Type B pancreatic cell (in vitro differentiated cells): ENCODE data around the gene TGFBR3. TPM values are rescaled to one million over a fixed set of nuclear protein-coding genes. Genes with fewer than 3 reads are reported as not detected.

ENCODE experiments used
- DNase-seq: peaks from one replicate; pipeline ENCODE4 v3.0.0; 2021; ENCODE audit warnings: mixed read lengths; ENCODE audit not compliant: unreplicated experiment; ENCODE audit errors: extremely low spot score
- H3K27ac Mint-ChIP-seq: 2 replicates; pipeline ENCODE4 v1.8.0; 2021; ENCODE audit warnings: mild to moderate bottlenecking, mixed read lengths
- H3K27me3 Mint-ChIP-seq: 2 replicates; pipeline ENCODE4 v1.8.0; 2021; ENCODE audit warnings: mixed read lengths
- H3K36me3 Mint-ChIP-seq: 2 replicates; pipeline ENCODE4 v1.8.0; 2021; ENCODE audit warnings: mixed read lengths
- H3K4me1 Mint-ChIP-seq: one replicate; pipeline ENCODE4 v1.8.0; 2021; ENCODE audit warnings: mixed read lengths; ENCODE audit not compliant: unreplicated experiment
- H3K4me3 Mint-ChIP-seq: 2 replicates; pipeline ENCODE4 v1.8.0; 2021; ENCODE audit warnings: mild to moderate bottlenecking, mixed read lengths
- H3K9me3 Mint-ChIP-seq: 2 replicates; pipeline ENCODE4 v1.8.0; 2021; ENCODE audit warnings: mixed read lengths
- CTCF ChIP-seq: fragments of 200-600 bp; sonication (generic); conservative IDR thresholded peaks from 2 replicates; pipeline ENCODE4 v1.5.0; 2021; ENCODE audit warnings: antibody characterized with exemption, mild to moderate bottlenecking
- total RNA-seq: library from RNA; stranded (reverse); gene quantifications from 2 replicates; pipeline ENCODE4 v1.2.1, GENCODE V29; 2021; ENCODE audit warnings: low replicate concordance

The TGFBR3 gene
- total RNA-seq, 1 donor from 2014 or later: 33.5 TPM

GRCh38 chr1:91801496-91802115, 84.3 kb downstream of the TGFBR3 start:
- peaks cover 12% of the 10 kb centered on the region for H3K36me3 Mint-ChIP-seq
- no peak overlapping the region for H3K27ac Mint-ChIP-seq
- no peak for DNase-seq
- H3K27me3 Mint-ChIP-seq: no peaks in the 10 kb centered on the region
- no peak for TF ChIP-seq CTCF
- peaks cover 45% of the 10 kb centered on the region for H3K4me1 Mint-ChIP-seq
- H3K9me3 Mint-ChIP-seq: no peaks in the 10 kb centered on the region
- H3K4me3 Mint-ChIP-seq: no peak overlapping the region

DNA sequence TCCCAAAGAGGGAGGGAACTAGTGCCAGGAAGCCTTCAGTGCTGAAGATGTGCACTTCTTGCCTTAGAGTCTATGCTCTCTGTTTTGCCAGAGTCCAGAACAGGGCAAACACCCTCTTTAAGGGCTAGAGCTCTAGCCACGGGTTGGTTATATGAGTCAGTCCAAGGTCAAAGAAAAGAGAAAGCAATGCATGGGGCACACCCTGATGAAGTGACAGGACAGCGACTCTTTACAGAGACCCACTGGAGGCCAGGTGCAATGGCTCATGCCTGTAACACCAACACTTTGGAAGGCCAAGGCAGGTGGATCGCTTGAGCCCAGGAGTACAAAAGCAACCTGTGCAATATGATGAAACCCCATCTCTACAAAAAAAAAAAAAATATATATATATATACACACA, 86.1 kb downstream of the TGFBR3 start:
- Mint-ChIP-seq H3K27me3 (no peaks in the 10 kb centered on the region), H3K4me3 (no peak overlapping the region), H3K27ac (no peak overlapping the region), H3K9me3 (no peaks in the 10 kb centered on the region), H3K36me3 (peaks cover 25% of the 10 kb centered on the region), H3K4me1 (peaks cover 48% of the 10 kb centered on the region)
- TF ChIP-seq CTCF: no peak
- DNase-seq: no peak

DNA sequence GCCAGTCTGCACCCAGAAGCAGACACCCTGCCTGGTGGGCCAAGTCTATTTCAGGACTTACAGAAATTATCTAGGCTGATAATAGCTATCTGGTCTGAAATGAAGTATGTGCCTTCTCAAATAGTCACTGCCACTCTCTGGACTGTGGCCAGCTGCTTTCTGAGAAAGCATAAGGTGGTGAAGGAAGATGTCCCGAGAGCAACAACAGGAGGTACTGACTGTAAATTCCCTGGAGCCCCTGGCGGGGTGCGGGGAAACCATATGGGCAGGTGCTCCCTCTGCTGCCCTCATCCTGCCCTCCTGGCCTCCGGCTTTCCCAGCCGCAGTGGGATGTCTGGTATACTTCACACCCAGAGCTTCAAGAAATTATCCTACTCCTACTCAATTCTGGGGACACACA, 86.8 kb downstream of the TGFBR3 start:
- Mint-ChIP-seq H3K4me3 (no peak overlapping the region), H3K4me1 (peaks cover 47% of the 10 kb centered on the region), H3K27me3 (no peaks in the 10 kb centered on the region), H3K36me3 (peaks cover 29% of the 10 kb centered on the region), H3K9me3 (no peaks in the 10 kb centered on the region), H3K27ac (no peak overlapping the region)
- no peak for TF ChIP-seq CTCF
- no peak for DNase-seq

DNA sequence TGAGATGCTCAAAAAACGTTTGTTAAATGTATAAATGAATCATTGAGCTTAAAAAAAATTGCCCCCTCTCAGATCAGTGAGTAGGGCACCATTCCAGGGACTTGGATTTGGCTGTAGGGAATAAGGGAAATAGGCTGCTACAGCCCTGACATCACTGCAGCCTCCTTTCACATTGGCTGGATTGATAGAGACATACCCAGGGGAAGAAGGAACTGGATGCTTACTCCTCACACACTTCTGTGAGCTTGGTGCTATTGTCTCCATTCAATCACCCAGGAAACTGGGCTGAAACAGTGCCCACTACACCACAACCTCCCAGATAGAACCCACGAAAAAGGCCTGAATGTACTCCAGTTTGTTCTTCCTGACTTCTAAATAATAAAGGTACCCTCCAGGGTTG, 87.2 kb downstream of the TGFBR3 start:
- H3K4me1 Mint-ChIP-seq: peaks cover 43% of the 10 kb centered on the region
- H3K9me3 Mint-ChIP-seq: no peaks in the 10 kb centered on the region

GRCh38 chr1:91798241-91798648, 87.7 kb downstream of the TGFBR3 start:
- Mint-ChIP-seq H3K4me3 (no peak overlapping the region), H3K9me3 (no peaks in the 10 kb centered on the region), H3K27me3 (no peaks in the 10 kb centered on the region), H3K27ac (no peak overlapping the region), H3K4me1 (peaks cover 40% of the 10 kb centered on the region), H3K36me3 (peaks cover 29% of the 10 kb centered on the region)
- no peak for TF ChIP-seq CTCF
- DNase-seq: no peak

More for the DNA sequence above, 87.2 kb downstream of the TGFBR3 start:
- DNase-seq: no peak
- Mint-ChIP-seq H3K4me3 (no peak overlapping the region), H3K36me3 (peaks cover 29% of the 10 kb centered on the region), H3K27ac (no peak overlapping the region), H3K27me3 (no peaks in the 10 kb centered on the region)
- no peak for TF ChIP-seq CTCF

- TF ChIP-seq CTCF: no peak
- no peaks in the 10 kb centered on the region for H3K9me3 Mint-ChIP-seq
- H3K4me1 Mint-ChIP-seq: peaks cover 51% of the 10 kb centered on the region
- H3K27ac Mint-ChIP-seq: no peak overlapping the region
- peaks cover 29% of the 10 kb centered on the region for H3K36me3 Mint-ChIP-seq
- no peaks in the 10 kb centered on the region for H3K27me3 Mint-ChIP-seq
- no peak overlapping the region for H3K4me3 Mint-ChIP-seq
- DNase-seq: no peak
These were observed 88.8 kb downstream of the TGFBR3 start for GRCh38 chr1:91797164-91797563.
